Right atrium auricular region (tissue), 2 donors: ENCODE data around the gene KEL. TPM values are rescaled to one million over a fixed set of nuclear protein-coding genes. Genes with fewer than 3 reads are reported as not detected.
A peak's percentile ranks its signal among the peaks of the same experiment; 100 is the strongest.

ENCODE experiments used
- DNase-seq: peaks from one replicate; pipeline ENCODE4 v3.0.0-alpha.2; 2019; ENCODE audit warnings: low spot score
- H3K27ac ChIP-seq, 2 donors: fragments of 200-600 bp; sonication (generic); 1 replicate in 1 of 2; 2 replicates in 1 of 2; pipeline ENCODE4 v1.5.1; 2016 to 2019
- H3K27me3 ChIP-seq, 2 donors: fragments of 200-600 bp; sonication (generic); one replicate each; pipeline versions ENCODE4 v1.5.1 to v1.6.0; 2017 to 2019
- H3K36me3 ChIP-seq: fragments of 200-600 bp; sonication (generic); one replicate; pipeline ENCODE4 v1.5.1; 2016
- H3K4me1 ChIP-seq, 2 donors: fragments of 200-600 bp; sonication (generic); one replicate each; pipeline versions ENCODE4 v1.5.1 to v1.6.0; 2017 to 2019
- H3K4me3 ChIP-seq, 2 donors: fragments of 200-600 bp; sonication (generic); 1 replicate in 1 of 2; 2 replicates in 1 of 2; pipeline ENCODE4 v1.5.1; 2017 to 2019; ENCODE audit warnings: mild to moderate bottlenecking in 1 of 2, moderate library complexity in 1 of 2
- H3K9me3 ChIP-seq, 2 donors: fragments of 200-600 bp; sonication (generic); one replicate each; pipeline ENCODE4 v1.5.1; 2019
- total RNA-seq, 2 donors: library from RNA; depleted of rRNA; stranded (reverse); fragments of >200 nt; gene quantifications; one replicate each; pipeline ENCODE4 v1.1.0, GENCODE V29; 2016
- TF ChIP-seq, protein P1 (sequence below), 2 donors: fragments of 200-600 bp; sonication (generic); IDR thresholded peaks; one replicate each; pipeline ENCODE4 v1.5.1; 2019; ENCODE audit warnings: antibody characterized with exemption in 2 of 2

Gene KEL
- total RNA-seq, 2 donors from 2014 or later: 0.12 TPM; not detected in 1

DNA sequence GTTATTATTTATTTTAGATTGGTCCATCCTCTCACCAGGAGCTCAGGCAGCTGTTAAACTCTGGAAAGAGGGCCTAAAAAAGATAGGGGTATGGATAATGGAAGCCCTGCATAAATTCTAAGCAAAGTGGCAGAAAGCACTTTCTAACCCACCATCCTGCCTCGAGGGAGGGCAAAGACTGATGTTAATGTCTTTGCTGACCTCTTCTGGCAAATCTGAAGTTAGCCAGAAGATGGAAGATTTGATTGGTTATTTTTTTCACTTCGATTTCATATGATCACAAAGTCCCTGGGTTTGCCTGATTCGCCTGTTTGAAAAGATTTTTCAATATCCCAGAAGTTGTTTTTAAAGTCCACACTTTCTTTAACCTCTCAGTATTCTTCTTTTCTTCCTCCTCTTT, 39.9 kb upstream of the KEL start:
- H3K27me3 ChIP-seq: no peaks in the 10 kb centered on the region
- H3K9me3 ChIP-seq: peaks cover 0 to 9% of the 10 kb centered on the region in 2 donors
- no peak overlapping the region for H3K4me3 ChIP-seq
- no peak overlapping the region for H3K27ac ChIP-seq
- H3K36me3 ChIP-seq: no peaks in the 10 kb centered on the region
- DNase-seq: no peak
- TF ChIP-seq, protein P1, sequence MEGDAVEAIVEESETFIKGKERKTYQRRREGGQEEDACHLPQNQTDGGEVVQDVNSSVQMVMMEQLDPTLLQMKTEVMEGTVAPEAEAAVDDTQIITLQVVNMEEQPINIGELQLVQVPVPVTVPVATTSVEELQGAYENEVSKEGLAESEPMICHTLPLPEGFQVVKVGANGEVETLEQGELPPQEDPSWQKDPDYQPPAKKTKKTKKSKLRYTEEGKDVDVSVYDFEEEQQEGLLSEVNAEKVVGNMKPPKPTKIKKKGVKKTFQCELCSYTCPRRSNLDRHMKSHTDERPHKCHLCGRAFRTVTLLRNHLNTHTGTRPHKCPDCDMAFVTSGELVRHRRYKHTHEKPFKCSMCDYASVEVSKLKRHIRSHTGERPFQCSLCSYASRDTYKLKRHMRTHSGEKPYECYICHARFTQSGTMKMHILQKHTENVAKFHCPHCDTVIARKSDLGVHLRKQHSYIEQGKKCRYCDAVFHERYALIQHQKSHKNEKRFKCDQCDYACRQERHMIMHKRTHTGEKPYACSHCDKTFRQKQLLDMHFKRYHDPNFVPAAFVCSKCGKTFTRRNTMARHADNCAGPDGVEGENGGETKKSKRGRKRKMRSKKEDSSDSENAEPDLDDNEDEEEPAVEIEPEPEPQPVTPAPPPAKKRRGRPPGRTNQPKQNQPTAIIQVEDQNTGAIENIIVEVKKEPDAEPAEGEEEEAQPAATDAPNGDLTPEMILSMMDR (IDR thresholded peaks at IDR 0.05): peak in 1 of 2 donors; percentile 21
- peaks cover 0 to 5% of the 10 kb centered on the region in 2 donors for H3K4me1 ChIP-seq

DNA sequence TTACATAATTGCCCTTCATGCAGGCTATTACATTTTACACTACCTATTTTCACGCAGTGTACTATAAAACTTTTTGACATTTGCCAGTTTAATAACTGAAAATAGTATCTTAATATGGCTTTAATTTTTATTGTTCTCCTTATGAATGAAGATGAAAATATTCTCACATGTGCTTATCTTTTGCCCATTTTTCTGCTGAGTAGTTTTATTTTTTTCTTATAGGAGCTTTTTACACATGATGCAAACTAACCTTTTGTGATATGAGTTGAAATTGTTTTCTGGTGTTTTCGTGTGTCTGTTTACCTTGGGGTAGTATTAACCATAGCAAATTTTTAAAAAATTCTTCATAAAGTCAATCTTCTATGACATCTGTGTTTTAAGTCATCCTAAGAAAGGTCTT, 38.5 kb upstream of the KEL start:
- H3K36me3 ChIP-seq: no peaks in the 10 kb centered on the region
- H3K9me3 ChIP-seq: peaks cover 0 to 9% of the 10 kb centered on the region in 2 donors

DNA sequence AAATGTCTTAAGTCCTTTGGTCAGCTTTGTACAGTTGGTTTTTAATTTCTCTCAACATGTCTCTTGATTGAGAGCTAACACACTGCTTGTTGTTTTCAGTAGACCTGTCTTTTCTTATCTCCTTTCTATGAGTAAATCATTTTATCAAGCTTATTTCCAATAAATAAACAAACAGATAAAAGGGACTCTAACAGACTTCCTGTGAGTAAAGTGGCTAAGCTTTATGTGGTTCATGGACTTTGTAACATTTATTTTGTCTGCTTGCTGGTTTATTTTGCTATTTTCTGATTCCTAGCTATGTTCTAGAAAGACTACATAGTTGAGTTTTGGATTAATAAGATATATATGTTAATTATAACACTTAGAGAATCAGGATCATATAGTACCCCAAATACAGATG, 37.6 kb upstream of the KEL start:
- Histone ChIP-seq H3K27ac (no peak overlapping the region), H3K36me3 (no peaks in the 10 kb centered on the region), H3K4me1 (peaks cover 0 to 5% of the 10 kb centered on the region in 2 donors), H3K4me3 (no peak overlapping the region), H3K9me3 (peaks cover 0 to 9% of the 10 kb centered on the region in 2 donors), H3K27me3 (no peaks in the 10 kb centered on the region)
- no peak for DNase-seq
- TF ChIP-seq, protein P1 (IDR thresholded peaks at IDR 0.05): no peak

More for the DNA sequence above, 38.5 kb upstream of the KEL start:
- peaks cover 0 to 5% of the 10 kb centered on the region in 2 donors for H3K4me1 ChIP-seq
- TF ChIP-seq, protein P1 (IDR thresholded peaks at IDR 0.05): no peak
- no peak for DNase-seq
- no peaks in the 10 kb centered on the region for H3K27me3 ChIP-seq
- H3K27ac ChIP-seq: no peak overlapping the region
- H3K4me3 ChIP-seq: no peak overlapping the region

DNA sequence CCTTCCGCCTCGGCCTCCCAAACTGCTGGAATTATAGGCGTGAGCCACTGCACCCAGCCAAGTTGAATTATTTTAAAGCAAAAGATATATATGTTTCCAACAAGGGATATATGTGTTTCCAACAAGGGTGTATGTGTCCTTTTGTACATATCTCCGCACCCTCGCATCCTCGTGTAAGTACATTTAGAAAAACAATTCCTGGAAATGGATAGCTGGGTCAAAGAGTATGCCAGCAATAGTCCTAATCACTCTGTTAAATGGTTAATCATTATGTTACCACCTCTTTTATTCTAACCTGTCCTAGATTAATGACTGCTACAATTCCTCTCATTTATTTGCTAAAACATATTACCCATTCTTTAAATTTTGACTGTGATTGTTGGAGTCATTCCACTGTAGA, 36.8 kb upstream of the KEL start:
- Histone ChIP-seq H3K27ac (no peak overlapping the region), H3K4me3 (no peak overlapping the region), H3K27me3 (no peaks in the 10 kb centered on the region), H3K4me1 (peaks cover 0 to 5% of the 10 kb centered on the region in 2 donors), H3K9me3 (peaks cover 0 to 9% of the 10 kb centered on the region in 2 donors), H3K36me3 (no peaks in the 10 kb centered on the region)
- no peak for DNase-seq
- TF ChIP-seq, protein P1 (IDR thresholded peaks at IDR 0.05): no peak

DNA sequence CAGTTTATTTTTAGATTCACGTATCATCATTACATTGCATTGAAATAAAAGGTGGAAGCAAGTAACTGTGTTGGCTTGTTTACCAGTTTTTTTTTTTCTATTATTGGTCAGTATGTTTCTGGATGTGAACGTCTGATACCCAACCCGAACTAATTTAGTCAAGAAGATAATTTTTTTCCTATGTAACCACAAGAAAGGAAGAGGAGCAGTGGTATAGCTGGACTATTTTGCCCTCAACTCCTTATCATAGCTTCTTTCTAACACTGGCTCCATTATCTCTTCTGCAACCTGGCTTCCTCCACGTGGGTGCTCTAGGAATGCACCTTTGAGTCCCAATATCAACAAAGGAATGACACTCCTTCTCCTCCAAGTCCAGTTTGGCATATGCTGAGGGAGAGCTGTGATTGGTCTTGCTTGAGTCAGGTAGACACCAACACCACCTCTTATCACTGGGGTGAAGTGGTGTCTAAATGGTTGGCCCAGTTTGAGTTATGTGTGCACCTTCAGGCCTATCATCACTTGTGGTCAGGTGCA, 35.4 kb upstream of the KEL start:
- H3K4me1 ChIP-seq: no peaks in the 10 kb centered on the region
- no peaks in the 10 kb centered on the region for H3K27me3 ChIP-seq
- TF ChIP-seq, protein P1 (IDR thresholded peaks at IDR 0.05): no peak
- H3K27ac ChIP-seq: no peak overlapping the region
- H3K9me3 ChIP-seq: peaks cover 0 to 14% of the 10 kb centered on the region in 2 donors
- no peak for DNase-seq
- H3K36me3 ChIP-seq: no peaks in the 10 kb centered on the region
- H3K4me3 ChIP-seq: no peak overlapping the region

DNA sequence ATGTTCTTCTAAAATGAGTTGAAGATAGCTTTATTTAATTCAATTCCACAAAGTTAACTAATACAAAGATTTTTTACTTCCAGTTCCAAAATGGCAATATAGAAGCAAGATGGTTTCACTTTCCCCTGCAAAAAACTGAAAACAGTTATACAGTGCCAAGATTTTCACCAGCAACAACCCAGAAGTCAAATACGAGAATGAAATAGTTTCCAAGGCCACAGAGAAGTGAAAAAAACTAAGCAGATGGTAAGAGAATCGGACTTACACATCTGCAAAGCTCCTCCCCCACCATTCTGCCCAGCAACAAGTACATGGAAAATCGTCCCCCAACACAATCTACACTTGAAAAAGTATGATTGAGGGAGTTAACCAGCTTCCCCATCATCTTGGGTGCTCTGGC, 30.3 kb upstream of the KEL start:
- Histone ChIP-seq H3K27ac (no peak overlapping the region), H3K4me1 (no peaks in the 10 kb centered on the region), H3K36me3 (no peaks in the 10 kb centered on the region), H3K27me3 (no peaks in the 10 kb centered on the region), H3K9me3 (peaks cover 0 to 5% of the 10 kb centered on the region in 2 donors), H3K4me3 (no peak overlapping the region)
- TF ChIP-seq, protein P1 (IDR thresholded peaks at IDR 0.05): no peak
- DNase-seq: no peak
